Ishikawa (cell line): Measurements from ENCODE around the gene MOB3A.

Source experiments
- CEBPB ChIP-seq: IDR thresholded peaks from 2 replicates; pipeline ENCODE4 v1.6.1; 2012
- CREB1 ChIP-seq: IDR thresholded peaks from 2 replicates; pipeline ENCODE4 v1.6.1; 2012; ENCODE audit warnings: low read depth
- EGR1 ChIP-seq: IDR thresholded peaks from 2 replicates; pipeline ENCODE4 v1.6.1; 2012
- EP300 ChIP-seq: IDR thresholded peaks from 2 replicates; pipeline ENCODE4 v1.6.1; 2012; ENCODE audit warnings: borderline replicate concordance
- FOXM1 ChIP-seq: IDR thresholded peaks from 2 replicates; pipeline ENCODE4 v1.6.1; 2012; ENCODE audit warnings: low read depth, borderline replicate concordance
- NFIC ChIP-seq: IDR thresholded peaks from 2 replicates; pipeline ENCODE4 v1.6.1; 2012
- RAD21 ChIP-seq: IDR thresholded peaks from 2 replicates; pipeline ENCODE4 v1.6.1; 2012; ENCODE audit warnings: low read depth
- TAF1 ChIP-seq: IDR thresholded peaks from 2 replicates; pipeline ENCODE4 v1.6.1; 2012; ENCODE audit warnings: low read depth, mild to moderate bottlenecking
- TCF12 ChIP-seq: IDR thresholded peaks from 2 replicates; pipeline ENCODE4 v1.6.1; 2012; ENCODE audit warnings: low read depth
- TEAD4 ChIP-seq: IDR thresholded peaks from 2 replicates; pipeline ENCODE4 v1.6.1; 2012
- YY1 ChIP-seq: IDR thresholded peaks from 2 replicates; pipeline ENCODE4 v1.6.1; 2012; ENCODE audit warnings: low read depth
- ZBTB7A ChIP-seq: IDR thresholded peaks from 2 replicates; pipeline ENCODE4 v1.6.1; 2012; ENCODE audit warnings: low read depth
- TF ChIP-seq, protein P1 (sequence below): IDR thresholded peaks from 2 replicates; pipeline ENCODE4 v1.6.1; 2012
- TF ChIP-seq, protein P2 (sequence below): IDR thresholded peaks from 2 replicates; pipeline ENCODE4 v1.6.1; 2012
- TF ChIP-seq, protein P3 (sequence below): IDR thresholded peaks from 2 replicates; pipeline ENCODE4 v1.6.1; 2012; ENCODE audit warnings: low read depth, mild to moderate bottlenecking

The MOB3A gene

DNA sequence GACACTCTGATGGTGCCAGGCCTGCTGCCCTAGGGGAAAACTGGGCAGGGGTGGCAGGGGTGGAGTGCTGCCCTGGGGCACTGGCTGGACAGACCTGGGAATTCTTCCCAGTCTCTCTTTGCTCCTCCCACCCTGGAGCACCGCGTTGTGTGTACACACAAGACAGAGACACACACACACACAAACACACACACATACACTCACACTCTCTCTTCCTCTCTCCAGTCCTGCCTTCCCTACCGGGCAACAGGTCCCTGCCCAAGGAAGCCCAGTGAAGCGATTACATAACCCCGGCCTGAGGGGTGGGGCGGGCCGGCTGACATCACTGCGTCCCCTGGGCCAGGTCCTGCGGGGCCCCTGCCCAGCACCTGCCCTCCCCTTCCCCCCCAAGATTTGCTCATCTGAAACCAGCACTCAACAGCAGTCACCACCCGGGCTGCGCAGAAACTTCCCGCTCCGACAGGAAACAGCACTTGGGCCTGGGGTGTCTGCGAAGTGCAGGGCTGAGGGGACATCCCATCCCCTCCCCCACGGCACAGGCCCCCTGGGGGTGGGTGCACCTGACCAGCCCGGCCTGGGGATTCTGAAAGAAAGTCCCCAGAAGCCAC, 46.3 kb downstream of the MOB3A start:
- TF ChIP-seq FOXM1 (no peak), RAD21 (no peak; the same call in 1 of the 2 replicates), TCF12 (peak; percentile 28; the same call in 1 of the 2 replicates), EP300 (no peak), TAF1 (no peak), ZBTB7A (peak; percentile 88; the same call in 1 of the 2 replicates), NFIC (peak; percentile 44; the same call in 1 of the 2 replicates), CREB1 (no peak), TEAD4 (no peak), EGR1 (no peak), CEBPB (peak; percentile 79; the same call in 1 of the 2 replicates)
- TF ChIP-seq, protein P1, sequence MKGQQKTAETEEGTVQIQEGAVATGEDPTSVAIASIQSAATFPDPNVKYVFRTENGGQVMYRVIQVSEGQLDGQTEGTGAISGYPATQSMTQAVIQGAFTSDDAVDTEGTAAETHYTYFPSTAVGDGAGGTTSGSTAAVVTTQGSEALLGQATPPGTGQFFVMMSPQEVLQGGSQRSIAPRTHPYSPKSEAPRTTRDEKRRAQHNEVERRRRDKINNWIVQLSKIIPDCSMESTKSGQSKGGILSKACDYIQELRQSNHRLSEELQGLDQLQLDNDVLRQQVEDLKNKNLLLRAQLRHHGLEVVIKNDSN = no peak
- TF ChIP-seq, protein P2, sequence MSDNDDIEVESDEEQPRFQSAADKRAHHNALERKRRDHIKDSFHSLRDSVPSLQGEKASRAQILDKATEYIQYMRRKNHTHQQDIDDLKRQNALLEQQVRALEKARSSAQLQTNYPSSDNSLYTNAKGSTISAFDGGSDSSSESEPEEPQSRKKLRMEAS = peak; percentile 4; the same call in 1 of the 2 replicates
- TF ChIP-seq, protein P3, sequence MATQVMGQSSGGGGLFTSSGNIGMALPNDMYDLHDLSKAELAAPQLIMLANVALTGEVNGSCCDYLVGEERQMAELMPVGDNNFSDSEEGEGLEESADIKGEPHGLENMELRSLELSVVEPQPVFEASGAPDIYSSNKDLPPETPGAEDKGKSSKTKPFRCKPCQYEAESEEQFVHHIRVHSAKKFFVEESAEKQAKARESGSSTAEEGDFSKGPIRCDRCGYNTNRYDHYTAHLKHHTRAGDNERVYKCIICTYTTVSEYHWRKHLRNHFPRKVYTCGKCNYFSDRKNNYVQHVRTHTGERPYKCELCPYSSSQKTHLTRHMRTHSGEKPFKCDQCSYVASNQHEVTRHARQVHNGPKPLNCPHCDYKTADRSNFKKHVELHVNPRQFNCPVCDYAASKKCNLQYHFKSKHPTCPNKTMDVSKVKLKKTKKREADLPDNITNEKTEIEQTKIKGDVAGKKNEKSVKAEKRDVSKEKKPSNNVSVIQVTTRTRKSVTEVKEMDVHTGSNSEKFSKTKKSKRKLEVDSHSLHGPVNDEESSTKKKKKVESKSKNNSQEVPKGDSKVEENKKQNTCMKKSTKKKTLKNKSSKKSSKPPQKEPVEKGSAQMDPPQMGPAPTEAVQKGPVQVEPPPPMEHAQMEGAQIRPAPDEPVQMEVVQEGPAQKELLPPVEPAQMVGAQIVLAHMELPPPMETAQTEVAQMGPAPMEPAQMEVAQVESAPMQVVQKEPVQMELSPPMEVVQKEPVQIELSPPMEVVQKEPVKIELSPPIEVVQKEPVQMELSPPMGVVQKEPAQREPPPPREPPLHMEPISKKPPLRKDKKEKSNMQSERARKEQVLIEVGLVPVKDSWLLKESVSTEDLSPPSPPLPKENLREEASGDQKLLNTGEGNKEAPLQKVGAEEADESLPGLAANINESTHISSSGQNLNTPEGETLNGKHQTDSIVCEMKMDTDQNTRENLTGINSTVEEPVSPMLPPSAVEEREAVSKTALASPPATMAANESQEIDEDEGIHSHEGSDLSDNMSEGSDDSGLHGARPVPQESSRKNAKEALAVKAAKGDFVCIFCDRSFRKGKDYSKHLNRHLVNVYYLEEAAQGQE = no peak

DNA sequence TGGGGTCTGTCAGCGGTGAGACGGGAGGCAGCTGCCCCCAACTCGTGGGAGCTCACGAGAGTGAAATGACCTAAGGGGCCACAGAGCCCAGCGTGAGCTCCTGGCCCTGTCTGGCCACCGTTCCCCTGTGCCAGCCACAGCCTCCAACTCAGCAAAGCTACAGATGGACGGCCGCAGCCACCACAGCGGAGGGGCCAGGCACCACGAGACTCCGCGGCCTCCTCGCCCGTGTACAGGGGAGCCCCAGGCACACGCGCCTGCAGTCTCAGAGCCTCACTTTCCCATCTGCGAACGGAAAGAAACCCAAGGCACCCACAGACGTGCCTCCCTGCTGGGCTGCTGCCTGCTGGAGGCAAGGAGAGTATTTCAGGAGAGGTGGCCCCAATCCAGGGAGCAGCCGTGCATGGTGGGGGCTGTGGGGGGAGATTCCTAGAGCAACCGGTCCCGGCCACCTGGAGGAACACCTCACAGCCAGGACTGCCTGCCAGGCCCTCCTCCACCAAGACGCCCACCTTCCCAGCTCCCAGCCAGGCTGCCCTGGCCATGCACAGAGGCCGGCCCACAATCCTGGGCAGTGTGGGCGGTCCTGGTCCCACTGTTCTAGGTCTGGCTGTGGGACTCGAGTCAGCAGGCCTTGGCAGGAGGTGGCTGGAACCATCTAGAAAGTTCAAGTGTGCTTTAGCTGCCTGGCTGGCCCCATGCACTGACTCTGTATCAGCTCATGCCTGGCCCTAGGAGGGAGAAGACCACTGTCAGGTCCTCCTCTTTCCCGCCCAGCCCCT, 47.0 kb downstream of the MOB3A start:
- TF ChIP-seq RAD21 (no peak), NFIC (peak; percentile 49; the same call in 1 of the 2 replicates), EGR1 (peak; percentile 73; the same call in 1 of the 2 replicates), TEAD4 (peak; percentile 58; the same call in 1 of the 2 replicates), TCF12 (peak; percentile 60; the same call in 1 of the 2 replicates), TAF1 (no peak), EP300 (peak; percentile 45; the same call in 1 of the 2 replicates), ZBTB7A (no peak)
- TF ChIP-seq, protein P2 = peak; percentile 16; the same call in 1 of the 2 replicates

DNA sequence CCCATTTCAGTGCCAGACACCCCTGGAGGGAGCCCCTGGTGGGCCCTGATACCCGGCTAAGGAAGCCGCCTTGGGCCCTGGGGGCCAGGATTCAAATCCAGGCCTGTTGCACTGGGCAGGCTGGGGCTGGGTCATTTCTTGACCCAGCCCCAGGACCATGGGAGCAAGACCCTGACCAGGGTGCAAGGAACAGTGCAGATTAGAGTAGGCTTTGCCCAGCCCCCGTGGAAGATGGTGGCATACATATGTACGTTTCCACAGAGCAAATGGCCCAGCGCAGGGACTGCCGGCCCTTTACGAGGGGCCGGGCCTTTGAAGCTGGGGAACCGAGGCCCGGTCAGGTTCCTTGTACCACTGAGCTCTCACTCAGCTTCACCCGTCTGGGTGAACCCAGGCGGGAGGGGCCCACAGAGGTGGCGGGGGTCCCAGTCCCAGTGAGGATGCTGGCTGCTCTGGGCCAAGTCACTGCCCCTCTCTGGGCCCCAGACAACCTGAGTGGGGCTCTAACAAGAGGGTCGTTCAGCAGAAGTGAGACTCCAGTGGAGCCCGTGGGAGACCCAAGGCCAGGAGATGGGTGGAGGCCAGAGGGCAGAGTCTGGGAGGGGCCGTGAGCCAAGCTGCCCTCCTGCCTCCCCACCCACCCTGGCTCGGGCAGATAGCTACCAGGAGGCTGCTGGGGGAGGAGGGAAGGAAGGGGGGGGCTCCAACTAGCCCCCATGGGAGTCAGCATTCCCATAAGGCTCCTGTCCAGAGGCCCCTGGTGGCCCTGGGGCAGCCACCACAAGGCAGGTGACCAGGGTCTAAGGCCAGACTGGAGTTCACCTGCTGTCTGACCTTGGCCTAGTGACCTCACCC, 47.8 kb downstream of the MOB3A start:
- TF ChIP-seq, protein P3 = no peak
- TF ChIP-seq TCF12 (no peak), ZBTB7A (no peak), TAF1 (no peak), CREB1 (no peak), CEBPB (no peak), FOXM1 (no peak)
- TF ChIP-seq, protein P1 = no peak

DNA sequence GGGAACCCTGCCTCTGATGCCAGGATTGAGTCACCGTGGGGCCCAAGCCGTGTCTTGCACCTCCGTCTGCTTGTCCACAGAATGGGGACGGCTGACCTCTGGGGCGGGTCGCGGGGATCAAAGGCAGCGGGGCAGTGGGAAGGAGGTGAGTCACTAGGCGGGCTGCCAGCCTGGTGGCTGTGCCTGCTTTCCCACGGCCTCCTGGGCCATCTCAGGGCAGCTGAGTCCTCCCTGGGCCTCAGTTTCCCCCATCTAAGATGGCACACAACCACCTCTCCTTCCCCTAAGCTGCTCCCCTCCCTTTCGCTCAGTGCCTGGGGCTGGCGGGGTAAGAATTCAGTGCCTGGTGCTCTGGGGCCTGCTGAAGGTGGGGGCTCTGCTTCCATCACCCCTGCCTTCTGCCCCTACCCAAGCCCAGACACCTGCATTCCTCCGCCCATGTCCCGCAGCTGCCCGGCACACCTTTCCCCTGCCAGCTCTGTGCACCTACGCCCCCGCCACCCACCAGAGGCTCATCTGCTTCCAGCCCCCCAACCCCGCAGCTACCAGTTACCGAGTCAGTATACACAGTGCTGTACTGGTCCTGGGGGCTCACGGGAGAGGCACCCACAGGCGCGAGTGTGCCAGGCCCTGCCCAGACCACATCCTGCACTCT, 48.5 kb downstream of the MOB3A start:
- TF ChIP-seq EP300 = peak; percentile 80
- TF ChIP-seq, protein P2 = peak; percentile 38; the same call in 1 of the 2 replicates
- TF ChIP-seq, protein P1 = no peak
- TF ChIP-seq CREB1 = no peak
- no peak for TF ChIP-seq TAF1
- TF ChIP-seq, protein P3 = no peak
- peak; percentile 84 for TF ChIP-seq TCF12
- TF ChIP-seq TEAD4 = peak; percentile 9; the same call in 1 of the 2 replicates
- TF ChIP-seq EGR1 = no peak
- TF ChIP-seq YY1 = no peak
- TF ChIP-seq RAD21 = 0 out of 2 replicates have a peak, but pooled peaks have one; percentile 5
- TF ChIP-seq NFIC = peak; percentile 82
- TF ChIP-seq CEBPB = 0 out of 2 replicates have a peak, but pooled peaks have one; percentile 29
- no peak for TF ChIP-seq ZBTB7A
- no peak for TF ChIP-seq FOXM1
